ENCODE measurements around the gene LONP2. TPM values are rescaled to one million over a fixed set of nuclear protein-coding genes. Genes with fewer than 3 reads are reported as not detected.

Gene LONP2
- total and polyA plus RNA-seq, 9 of the 15 experiments (the other 6 are each of a cell fraction or from before 2014, with no cell fraction given): 8.1 to 41.2 (median 25.6) TPM

DNA sequence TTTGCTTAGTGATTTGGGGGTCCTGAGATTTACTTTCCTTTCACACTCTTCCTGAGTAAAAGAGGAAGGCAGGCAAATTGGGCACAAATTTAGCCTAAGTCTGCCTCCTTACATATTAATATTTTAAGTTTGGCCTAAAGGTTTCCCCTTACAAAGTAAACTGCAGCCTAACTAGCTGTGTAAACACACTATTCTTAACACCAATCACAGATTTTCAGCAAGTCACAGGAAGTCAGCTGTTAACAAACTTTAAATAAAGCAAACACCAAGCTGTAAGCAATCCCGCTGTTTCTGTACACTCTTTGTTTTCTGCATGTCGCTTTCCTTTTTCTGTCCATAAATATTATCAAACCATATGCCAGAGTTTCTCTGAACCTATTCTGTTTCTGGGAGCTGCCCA is 48.4 kb downstream of the LONP2 start:
- H3K4me1 ChIP-seq (replicated peaks in 1 of 2; ENCODE audit: control insufficient read depth in 2 of 2, insufficient read depth in 2 of 2, low read length in 2 of 2): no peaks in the 10 kb centered on the region
- 100% methylated on average over 2 of the region's 2 CpGs for WGBS (ENCODE audit: insufficient coverage, low coverage, missing lambda C conversion rate)
- no peaks in the 10 kb centered on the region for H3K79me2 ChIP-seq (ENCODE audit: control insufficient read depth, insufficient read depth, low read length)
- H3K27me3 ChIP-seq (ENCODE audit: control insufficient read depth in 2 of 2, insufficient read depth in 2 of 2, low read length in 2 of 2): no peaks in the 10 kb centered on the region
- no peak for FAIRE-seq
- ChIA-PET CTCF (ENCODE audit: low intra/inter-chr PET ratio) (no interaction called here), POLR2A (no interaction called here)
- ATAC-seq: no peak
- BruUV-seq (replicated peaks): no TSS peak
- in situ Hi-C loops (cut with MboI) (no loop called here), intact Hi-C loops (cut with micrococcal nuclease) (no loop called here)
- no peaks in the 10 kb centered on the region for H3K9me3 ChIP-seq (replicated peaks; ENCODE audit: control insufficient read depth, insufficient read depth, low read depth, low read length)
- no peaks in the 10 kb centered on the region for H3K9me1 ChIP-seq (ENCODE audit: control insufficient read depth, insufficient read depth, low read length)
- peaks cover 56% of the 10 kb centered on the region; the same call in 2 of the 3 replicates for H3K36me3 ChIP-seq (ENCODE audit: control insufficient read depth, insufficient read depth, low read length)
- no peak overlapping the region for H3K4me3 ChIP-seq
- no peak overlapping the region for H2AFZ ChIP-seq (ENCODE audit: low read depth, low read length)
- no peak overlapping the region for H3K4me2 ChIP-seq (ENCODE audit: insufficient read depth, low read length)
- no peaks in the 10 kb centered on the region for H4K20me1 ChIP-seq (replicated peaks; ENCODE audit: control insufficient read depth, insufficient read depth, low read length)
- no peak for DNase-seq (ENCODE audit: extremely low read depth in 1 of 4, low spot score in 3 of 4)
- no peak overlapping the region for H3K9ac ChIP-seq (ENCODE audit: insufficient read depth in 1 of 2, low read depth in 2 of 2, low read length in 2 of 2)
- H3K27ac ChIP-seq (ENCODE audit: extremely low read depth, low read depth, low read length): no peak overlapping the region
- TF ChIP-seq ILF3 (IDR thresholded peaks at IDR 0.05; ENCODE audit: borderline replicate concordance) (no peak), SMAD1 (IDR thresholded peaks at IDR 0.05; ENCODE audit: low read depth, low read length, partially characterized antibody) (no peak), ZNF583 (CRISPR knock-in tag; IDR thresholded peaks at IDR 0.05) (no peak), DPF2 (IDR thresholded peaks at IDR 0.05) (no peak), RBM22 (IDR thresholded peaks at IDR 0.05; ENCODE audit: low read depth, low read length, poor library complexity, severe bottlenecking) (no peak), KLF6 (CRISPR knock-in tag; IDR thresholded peaks at IDR 0.05; ENCODE audit: borderline replicate concordance) (no peak), TEAD4 (IDR thresholded peaks at IDR 0.05; ENCODE audit: low read length) (no peak), TEAD4 (CRISPR knock-in tag; IDR thresholded peaks at IDR 0.05; ENCODE audit: borderline replicate concordance) (no peak), XRCC5 (IDR thresholded peaks at IDR 0.05; ENCODE audit: low read depth, low read length) (no peak), ZNF143 (CRISPR knock-in tag; IDR thresholded peaks at IDR 0.05) (no peak)
- TF ChIP-seq, protein P1, sequence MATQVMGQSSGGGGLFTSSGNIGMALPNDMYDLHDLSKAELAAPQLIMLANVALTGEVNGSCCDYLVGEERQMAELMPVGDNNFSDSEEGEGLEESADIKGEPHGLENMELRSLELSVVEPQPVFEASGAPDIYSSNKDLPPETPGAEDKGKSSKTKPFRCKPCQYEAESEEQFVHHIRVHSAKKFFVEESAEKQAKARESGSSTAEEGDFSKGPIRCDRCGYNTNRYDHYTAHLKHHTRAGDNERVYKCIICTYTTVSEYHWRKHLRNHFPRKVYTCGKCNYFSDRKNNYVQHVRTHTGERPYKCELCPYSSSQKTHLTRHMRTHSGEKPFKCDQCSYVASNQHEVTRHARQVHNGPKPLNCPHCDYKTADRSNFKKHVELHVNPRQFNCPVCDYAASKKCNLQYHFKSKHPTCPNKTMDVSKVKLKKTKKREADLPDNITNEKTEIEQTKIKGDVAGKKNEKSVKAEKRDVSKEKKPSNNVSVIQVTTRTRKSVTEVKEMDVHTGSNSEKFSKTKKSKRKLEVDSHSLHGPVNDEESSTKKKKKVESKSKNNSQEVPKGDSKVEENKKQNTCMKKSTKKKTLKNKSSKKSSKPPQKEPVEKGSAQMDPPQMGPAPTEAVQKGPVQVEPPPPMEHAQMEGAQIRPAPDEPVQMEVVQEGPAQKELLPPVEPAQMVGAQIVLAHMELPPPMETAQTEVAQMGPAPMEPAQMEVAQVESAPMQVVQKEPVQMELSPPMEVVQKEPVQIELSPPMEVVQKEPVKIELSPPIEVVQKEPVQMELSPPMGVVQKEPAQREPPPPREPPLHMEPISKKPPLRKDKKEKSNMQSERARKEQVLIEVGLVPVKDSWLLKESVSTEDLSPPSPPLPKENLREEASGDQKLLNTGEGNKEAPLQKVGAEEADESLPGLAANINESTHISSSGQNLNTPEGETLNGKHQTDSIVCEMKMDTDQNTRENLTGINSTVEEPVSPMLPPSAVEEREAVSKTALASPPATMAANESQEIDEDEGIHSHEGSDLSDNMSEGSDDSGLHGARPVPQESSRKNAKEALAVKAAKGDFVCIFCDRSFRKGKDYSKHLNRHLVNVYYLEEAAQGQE (IDR thresholded peaks at IDR 0.05; ENCODE audit: borderline replicate concordance): no peak
- TF ChIP-seq, protein P1 (CRISPR knock-in tag; IDR thresholded peaks at IDR 0.05; ENCODE audit: low read depth): no peak
- TF ChIP-seq, protein P2, sequence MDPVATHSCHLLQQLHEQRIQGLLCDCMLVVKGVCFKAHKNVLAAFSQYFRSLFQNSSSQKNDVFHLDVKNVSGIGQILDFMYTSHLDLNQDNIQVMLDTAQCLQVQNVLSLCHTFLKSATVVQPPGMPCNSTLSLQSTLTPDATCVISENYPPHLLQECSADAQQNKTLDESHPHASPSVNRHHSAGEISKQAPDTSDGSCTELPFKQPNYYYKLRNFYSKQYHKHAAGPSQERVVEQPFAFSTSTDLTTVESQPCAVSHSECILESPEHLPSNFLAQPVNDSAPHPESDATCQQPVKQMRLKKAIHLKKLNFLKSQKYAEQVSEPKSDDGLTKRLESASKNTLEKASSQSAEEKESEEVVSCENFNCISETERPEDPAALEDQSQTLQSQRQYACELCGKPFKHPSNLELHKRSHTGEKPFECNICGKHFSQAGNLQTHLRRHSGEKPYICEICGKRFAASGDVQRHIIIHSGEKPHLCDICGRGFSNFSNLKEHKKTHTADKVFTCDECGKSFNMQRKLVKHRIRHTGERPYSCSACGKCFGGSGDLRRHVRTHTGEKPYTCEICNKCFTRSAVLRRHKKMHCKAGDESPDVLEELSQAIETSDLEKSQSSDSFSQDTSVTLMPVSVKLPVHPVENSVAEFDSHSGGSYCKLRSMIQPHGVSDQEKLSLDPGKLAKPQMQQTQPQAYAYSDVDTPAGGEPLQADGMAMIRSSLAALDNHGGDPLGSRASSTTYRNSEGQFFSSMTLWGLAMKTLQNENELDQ (CRISPR knock-in tag; IDR thresholded peaks at IDR 0.05; ENCODE audit: borderline replicate concordance): no peak
